ENCODE data around the gene NDUFC2. TPM values are rescaled to one million over a fixed set of nuclear protein-coding genes. Genes with fewer than 3 reads are reported as not detected.

NDUFC2 gene
- total and polyA plus RNA-seq, 2 experiments from 2014 or later: 123 to 689 TPM

GRCh38 chr11:78040691-78041379 lies 38.8 kb downstream of the NDUFC2 start:
- no peak for TF ChIP-seq CTCF (IDR thresholded peaks at IDR 0.05; ENCODE audit: low read depth, low read length)
- Histone ChIP-seq H3K27ac (no peak overlapping the region), H3K36me3 (no peaks in the 10 kb centered on the region), H3K4me1 (ENCODE audit: low read depth) (peaks cover 1% of the 10 kb centered on the region), H3K4me3 (no peak overlapping the region), H3K9me3 (ENCODE audit: low read depth) (no peaks in the 10 kb centered on the region), H3K27me3 (no peaks in the 10 kb centered on the region)
- DNase-seq (ENCODE audit: low read depth in 1 of 2, low spot score in 1 of 2): no peak

GRCh38 chr11:78039919-78040671 lies 39.6 kb downstream of the NDUFC2 start:
- peak; percentile 63 to 91 for DNase-seq (ENCODE audit: low read depth in 1 of 2, low spot score in 1 of 2)

GRCh38 chr11:78039391-78039918 lies 40.2 kb downstream of the NDUFC2 start:
- no peak for TF ChIP-seq CTCF (IDR thresholded peaks at IDR 0.05; ENCODE audit: low read depth, low read length)
- Histone ChIP-seq H3K27ac (no peak overlapping the region), H3K36me3 (no peaks in the 10 kb centered on the region)

More at GRCh38 chr11:78039919-78040671, 39.6 kb downstream of the NDUFC2 start:
- Histone ChIP-seq H3K4me3 (no peak overlapping the region), H3K4me1 (ENCODE audit: low read depth) (no peaks in the 10 kb centered on the region), H3K9me3 (ENCODE audit: low read depth) (no peaks in the 10 kb centered on the region), H3K27me3 (no peaks in the 10 kb centered on the region), H3K36me3 (no peaks in the 10 kb centered on the region), H3K27ac (peak overlapping the region; percentile 21)
- no peak for TF ChIP-seq CTCF (IDR thresholded peaks at IDR 0.05; ENCODE audit: low read depth, low read length)

GRCh38 chr11:78038697-78039313 lies 40.9 kb downstream of the NDUFC2 start:
- no peaks in the 10 kb centered on the region for H3K9me3 ChIP-seq (ENCODE audit: low read depth)
- TF ChIP-seq CTCF (IDR thresholded peaks at IDR 0.05; ENCODE audit: low read depth, low read length): no peak
- DNase-seq (ENCODE audit: low read depth in 1 of 2, low spot score in 1 of 2): peak in 1 of 2 donors; percentile 81
- H3K4me1 ChIP-seq (ENCODE audit: low read depth): no peaks in the 10 kb centered on the region
- H3K4me3 ChIP-seq: no peak overlapping the region
- H3K27me3 ChIP-seq: no peaks in the 10 kb centered on the region
- H3K36me3 ChIP-seq: no peaks in the 10 kb centered on the region
- no peak overlapping the region for H3K27ac ChIP-seq

More at GRCh38 chr11:78039391-78039918, 40.2 kb downstream of the NDUFC2 start:
- Histone ChIP-seq H3K4me3 (no peak overlapping the region), H3K27me3 (no peaks in the 10 kb centered on the region), H3K9me3 (ENCODE audit: low read depth) (no peaks in the 10 kb centered on the region), H3K4me1 (ENCODE audit: low read depth) (no peaks in the 10 kb centered on the region)
- DNase-seq (ENCODE audit: low read depth in 1 of 2, low spot score in 1 of 2): no peak

GRCh38 chr11:78037825-78038620 lies 41.6 kb downstream of the NDUFC2 start:
- DNase-seq (ENCODE audit: low read depth in 1 of 2, low spot score in 1 of 2): no peak
- H3K27ac ChIP-seq: no peak overlapping the region
- H3K27me3 ChIP-seq: no peaks in the 10 kb centered on the region
- H3K9me3 ChIP-seq (ENCODE audit: low read depth): no peaks in the 10 kb centered on the region
- H3K4me3 ChIP-seq: no peak overlapping the region
- H3K4me1 ChIP-seq (ENCODE audit: low read depth): no peaks in the 10 kb centered on the region
- TF ChIP-seq CTCF (IDR thresholded peaks at IDR 0.05; ENCODE audit: low read depth, low read length): no peak
- H3K36me3 ChIP-seq: no peaks in the 10 kb centered on the region

All from cardiac muscle cell (in vitro differentiated cells and primary cell).